Measurements from ENCODE around the gene RALGPS1. TPM values are rescaled to one million over a fixed set of nuclear protein-coding genes. Genes with fewer than 3 reads are reported as not detected.

Gene RALGPS1
- polyA plus RNA-seq, 1 of the 3 experiments (the other 2 are of a cell fraction) = 3.9 TPM

DNA sequence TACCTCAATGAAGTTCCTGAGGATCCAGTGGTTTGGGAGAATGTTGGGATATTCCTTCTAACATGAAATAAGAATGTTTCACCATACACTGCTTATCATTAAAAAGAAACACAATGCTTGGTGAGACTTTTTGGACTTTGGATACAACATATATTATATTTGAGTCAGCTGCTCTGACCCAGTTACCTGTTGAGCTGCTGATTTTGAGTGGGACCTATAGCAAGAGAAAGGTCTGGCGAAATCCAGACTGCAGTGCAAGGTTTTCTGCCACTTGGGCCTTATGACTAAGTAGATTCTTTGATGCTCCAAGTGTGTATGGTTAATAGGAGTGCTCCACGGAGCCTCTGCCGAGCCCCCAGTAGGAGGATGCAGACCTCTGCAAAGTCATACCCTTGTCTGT lies 10.0 kb upstream of the RALGPS1 start:
- Histone ChIP-seq H3K4me2 (no peak overlapping the region), H3K27ac (ENCODE audit: low read depth in 2 of 2, low read length in 1 of 2) (no peak overlapping the region), H3F3A (replicated peaks; ENCODE audit: insufficient read depth) (no peaks in the 10 kb centered on the region), H3K9ac (no peak overlapping the region), H3K4me3 (ENCODE audit: low read depth in 2 of 2, low read length in 1 of 2) (no peak overlapping the region), H3K9me3 (no peaks in the 10 kb centered on the region), H2AFZ (ENCODE audit: low read depth) (no peak overlapping the region), H3K9me2 (no peaks in the 10 kb centered on the region), H4K20me1 (ENCODE audit: insufficient read depth) (no peaks in the 10 kb centered on the region), H3K36me3 (replicated peaks in 1 of 2; ENCODE audit: control insufficient read depth in 1 of 2, insufficient read depth in 2 of 2, low read length in 1 of 2) (no peaks in the 10 kb centered on the region), H3K79me2 (ENCODE audit: insufficient read depth) (no peaks in the 10 kb centered on the region), H3K4me1 (ENCODE audit: control insufficient read depth in 1 of 2, insufficient read depth in 2 of 2, low read depth in 1 of 2, low read length in 1 of 2) (no peaks in the 10 kb centered on the region), H3K27me3 (ENCODE audit: insufficient read depth) (peaks cover 22% of the 10 kb centered on the region; the same call in 1 of the 2 replicates)
- TF ChIP-seq FOXJ3 (CRISPR knock-in tag; IDR thresholded peaks at IDR 0.05) = no peak
- no peak for TF ChIP-seq YY1 (IDR thresholded peaks at IDR 0.05; ENCODE audit: low read depth)
- TF ChIP-seq SIN3A (IDR thresholded peaks at IDR 0.05; ENCODE audit: borderline replicate concordance, low read depth, low read length) = no peak
- TF ChIP-seq TEAD4 (IDR thresholded peaks at IDR 0.05; ENCODE audit: borderline replicate concordance, insufficient read depth) = no peak
- TF ChIP-seq TAF1 (IDR thresholded peaks at IDR 0.05; ENCODE audit: borderline replicate concordance, low read depth, low read length) = no peak
- TF ChIP-seq RFX5 (IDR thresholded peaks at IDR 0.05; ENCODE audit: low read length) = no peak
- no peak for TF ChIP-seq JUND (IDR thresholded peaks at IDR 0.05)
- no peak for TF ChIP-seq RAD21 (IDR thresholded peaks at IDR 0.05; ENCODE audit: low read length)
- TF ChIP-seq, protein P1, sequence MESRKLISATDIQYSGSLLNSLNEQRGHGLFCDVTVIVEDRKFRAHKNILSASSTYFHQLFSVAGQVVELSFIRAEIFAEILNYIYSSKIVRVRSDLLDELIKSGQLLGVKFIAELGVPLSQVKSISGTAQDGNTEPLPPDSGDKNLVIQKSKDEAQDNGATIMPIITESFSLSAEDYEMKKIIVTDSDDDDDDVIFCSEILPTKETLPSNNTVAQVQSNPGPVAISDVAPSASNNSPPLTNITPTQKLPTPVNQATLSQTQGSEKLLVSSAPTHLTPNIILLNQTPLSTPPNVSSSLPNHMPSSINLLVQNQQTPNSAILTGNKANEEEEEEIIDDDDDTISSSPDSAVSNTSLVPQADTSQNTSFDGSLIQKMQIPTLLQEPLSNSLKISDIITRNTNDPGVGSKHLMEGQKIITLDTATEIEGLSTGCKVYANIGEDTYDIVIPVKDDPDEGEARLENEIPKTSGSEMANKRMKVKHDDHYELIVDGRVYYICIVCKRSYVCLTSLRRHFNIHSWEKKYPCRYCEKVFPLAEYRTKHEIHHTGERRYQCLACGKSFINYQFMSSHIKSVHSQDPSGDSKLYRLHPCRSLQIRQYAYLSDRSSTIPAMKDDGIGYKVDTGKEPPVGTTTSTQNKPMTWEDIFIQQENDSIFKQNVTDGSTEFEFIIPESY (IDR thresholded peaks at IDR 0.05; ENCODE audit: borderline replicate concordance, low read depth) = no peak
- no peak for TF ChIP-seq MEF2A (IDR thresholded peaks at IDR 0.05; ENCODE audit: borderline replicate concordance, low read depth)
- no peak for TF ChIP-seq FOSL2 (IDR thresholded peaks at IDR 0.05; ENCODE audit: borderline replicate concordance, low read depth)
- TF ChIP-seq TCF12 (IDR thresholded peaks at IDR 0.05) = no peak
- TF ChIP-seq CHD2 (IDR thresholded peaks at IDR 0.05; ENCODE audit: low read length, partially characterized antibody) = no peak
- TF ChIP-seq, protein P2, sequence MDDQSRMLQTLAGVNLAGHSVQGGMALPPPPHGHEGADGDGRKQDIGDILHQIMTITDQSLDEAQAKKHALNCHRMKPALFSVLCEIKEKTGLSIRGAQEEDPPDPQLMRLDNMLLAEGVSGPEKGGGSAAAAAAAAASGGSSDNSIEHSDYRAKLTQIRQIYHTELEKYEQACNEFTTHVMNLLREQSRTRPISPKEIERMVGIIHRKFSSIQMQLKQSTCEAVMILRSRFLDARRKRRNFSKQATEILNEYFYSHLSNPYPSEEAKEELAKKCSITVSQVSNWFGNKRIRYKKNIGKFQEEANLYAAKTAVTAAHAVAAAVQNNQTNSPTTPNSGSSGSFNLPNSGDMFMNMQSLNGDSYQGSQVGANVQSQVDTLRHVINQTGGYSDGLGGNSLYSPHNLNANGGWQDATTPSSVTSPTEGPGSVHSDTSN (IDR thresholded peaks at IDR 0.05) = no peak
- TF ChIP-seq, protein P3, sequence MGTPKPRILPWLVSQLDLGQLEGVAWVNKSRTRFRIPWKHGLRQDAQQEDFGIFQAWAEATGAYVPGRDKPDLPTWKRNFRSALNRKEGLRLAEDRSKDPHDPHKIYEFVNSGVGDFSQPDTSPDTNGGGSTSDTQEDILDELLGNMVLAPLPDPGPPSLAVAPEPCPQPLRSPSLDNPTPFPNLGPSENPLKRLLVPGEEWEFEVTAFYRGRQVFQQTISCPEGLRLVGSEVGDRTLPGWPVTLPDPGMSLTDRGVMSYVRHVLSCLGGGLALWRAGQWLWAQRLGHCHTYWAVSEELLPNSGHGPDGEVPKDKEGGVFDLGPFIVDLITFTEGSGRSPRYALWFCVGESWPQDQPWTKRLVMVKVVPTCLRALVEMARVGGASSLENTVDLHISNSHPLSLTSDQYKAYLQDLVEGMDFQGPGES (IDR thresholded peaks at IDR 0.05; ENCODE audit: low read depth, low read length) = no peak
- TF ChIP-seq, protein P4, sequence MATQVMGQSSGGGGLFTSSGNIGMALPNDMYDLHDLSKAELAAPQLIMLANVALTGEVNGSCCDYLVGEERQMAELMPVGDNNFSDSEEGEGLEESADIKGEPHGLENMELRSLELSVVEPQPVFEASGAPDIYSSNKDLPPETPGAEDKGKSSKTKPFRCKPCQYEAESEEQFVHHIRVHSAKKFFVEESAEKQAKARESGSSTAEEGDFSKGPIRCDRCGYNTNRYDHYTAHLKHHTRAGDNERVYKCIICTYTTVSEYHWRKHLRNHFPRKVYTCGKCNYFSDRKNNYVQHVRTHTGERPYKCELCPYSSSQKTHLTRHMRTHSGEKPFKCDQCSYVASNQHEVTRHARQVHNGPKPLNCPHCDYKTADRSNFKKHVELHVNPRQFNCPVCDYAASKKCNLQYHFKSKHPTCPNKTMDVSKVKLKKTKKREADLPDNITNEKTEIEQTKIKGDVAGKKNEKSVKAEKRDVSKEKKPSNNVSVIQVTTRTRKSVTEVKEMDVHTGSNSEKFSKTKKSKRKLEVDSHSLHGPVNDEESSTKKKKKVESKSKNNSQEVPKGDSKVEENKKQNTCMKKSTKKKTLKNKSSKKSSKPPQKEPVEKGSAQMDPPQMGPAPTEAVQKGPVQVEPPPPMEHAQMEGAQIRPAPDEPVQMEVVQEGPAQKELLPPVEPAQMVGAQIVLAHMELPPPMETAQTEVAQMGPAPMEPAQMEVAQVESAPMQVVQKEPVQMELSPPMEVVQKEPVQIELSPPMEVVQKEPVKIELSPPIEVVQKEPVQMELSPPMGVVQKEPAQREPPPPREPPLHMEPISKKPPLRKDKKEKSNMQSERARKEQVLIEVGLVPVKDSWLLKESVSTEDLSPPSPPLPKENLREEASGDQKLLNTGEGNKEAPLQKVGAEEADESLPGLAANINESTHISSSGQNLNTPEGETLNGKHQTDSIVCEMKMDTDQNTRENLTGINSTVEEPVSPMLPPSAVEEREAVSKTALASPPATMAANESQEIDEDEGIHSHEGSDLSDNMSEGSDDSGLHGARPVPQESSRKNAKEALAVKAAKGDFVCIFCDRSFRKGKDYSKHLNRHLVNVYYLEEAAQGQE (IDR thresholded peaks at IDR 0.05; ENCODE audit: low read depth, low read length) = no peak
- TF ChIP-seq, protein P5, sequence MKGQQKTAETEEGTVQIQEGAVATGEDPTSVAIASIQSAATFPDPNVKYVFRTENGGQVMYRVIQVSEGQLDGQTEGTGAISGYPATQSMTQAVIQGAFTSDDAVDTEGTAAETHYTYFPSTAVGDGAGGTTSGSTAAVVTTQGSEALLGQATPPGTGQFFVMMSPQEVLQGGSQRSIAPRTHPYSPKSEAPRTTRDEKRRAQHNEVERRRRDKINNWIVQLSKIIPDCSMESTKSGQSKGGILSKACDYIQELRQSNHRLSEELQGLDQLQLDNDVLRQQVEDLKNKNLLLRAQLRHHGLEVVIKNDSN (IDR thresholded peaks at IDR 0.05; ENCODE audit: borderline replicate concordance, low read depth) = no peak
- TF ChIP-seq, protein P6, sequence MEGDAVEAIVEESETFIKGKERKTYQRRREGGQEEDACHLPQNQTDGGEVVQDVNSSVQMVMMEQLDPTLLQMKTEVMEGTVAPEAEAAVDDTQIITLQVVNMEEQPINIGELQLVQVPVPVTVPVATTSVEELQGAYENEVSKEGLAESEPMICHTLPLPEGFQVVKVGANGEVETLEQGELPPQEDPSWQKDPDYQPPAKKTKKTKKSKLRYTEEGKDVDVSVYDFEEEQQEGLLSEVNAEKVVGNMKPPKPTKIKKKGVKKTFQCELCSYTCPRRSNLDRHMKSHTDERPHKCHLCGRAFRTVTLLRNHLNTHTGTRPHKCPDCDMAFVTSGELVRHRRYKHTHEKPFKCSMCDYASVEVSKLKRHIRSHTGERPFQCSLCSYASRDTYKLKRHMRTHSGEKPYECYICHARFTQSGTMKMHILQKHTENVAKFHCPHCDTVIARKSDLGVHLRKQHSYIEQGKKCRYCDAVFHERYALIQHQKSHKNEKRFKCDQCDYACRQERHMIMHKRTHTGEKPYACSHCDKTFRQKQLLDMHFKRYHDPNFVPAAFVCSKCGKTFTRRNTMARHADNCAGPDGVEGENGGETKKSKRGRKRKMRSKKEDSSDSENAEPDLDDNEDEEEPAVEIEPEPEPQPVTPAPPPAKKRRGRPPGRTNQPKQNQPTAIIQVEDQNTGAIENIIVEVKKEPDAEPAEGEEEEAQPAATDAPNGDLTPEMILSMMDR (IDR thresholded peaks at IDR 0.05) = no peak
- 47% methylated on average over 3 of the region's 3 CpGs for WGBS (ENCODE audit: low lambda C conversion rate)
- ChIA-PET POLR2A (interaction anchor here (0.7 kb wide), 1 partner anchor 15 kb away, joined by 3 read pairs; no protein-coding TSS in a partner anchor), CTCF (no interaction called here)
- DNase-seq = no peak
